GM12875 (cell line): ENCODE data around the gene SVIP.

ENCODE experiments used
- H3K4me3 ChIP-seq: one replicate; pipeline ENCODE4 v1.5.1; 2011; ENCODE audit warnings: low read depth, low read length, control low read depth
- CTCF ChIP-seq: IDR thresholded peaks from 2 replicates; pipeline ENCODE4 v1.5.1; 2011; ENCODE audit warnings: low read depth, mild to moderate bottlenecking, control low read depth, inconsistent platforms, low read length, moderate library complexity, borderline replicate concordance; ENCODE audit not compliant: insufficient read depth

SVIP gene

DNA sequence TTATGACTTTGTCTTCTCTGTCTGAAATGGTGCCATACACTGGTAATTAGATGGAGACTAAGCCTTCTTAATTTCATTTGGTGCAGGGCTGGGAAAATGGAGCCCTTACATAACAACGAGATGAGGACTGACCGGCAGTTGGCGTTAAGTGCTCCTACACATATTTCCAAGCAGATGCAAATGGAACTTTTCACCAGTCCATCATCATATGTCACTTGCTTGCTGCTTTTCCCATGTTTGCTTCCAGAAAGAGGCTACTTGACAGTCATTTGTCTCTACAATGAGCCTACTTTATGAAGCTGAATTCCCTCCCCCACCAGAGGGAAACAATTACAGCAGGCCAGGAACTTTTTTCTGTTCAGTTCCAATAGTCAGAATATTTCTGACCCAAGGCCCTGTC is 32.6 kb downstream of the SVIP start:
- TF ChIP-seq CTCF = no peak
- no peak overlapping the region for H3K4me3 ChIP-seq

GRCh38 chr11:22795914-22796313 is 33.7 kb downstream of the SVIP start:
- TF ChIP-seq CTCF = no peak
- no peak overlapping the region for H3K4me3 ChIP-seq

DNA sequence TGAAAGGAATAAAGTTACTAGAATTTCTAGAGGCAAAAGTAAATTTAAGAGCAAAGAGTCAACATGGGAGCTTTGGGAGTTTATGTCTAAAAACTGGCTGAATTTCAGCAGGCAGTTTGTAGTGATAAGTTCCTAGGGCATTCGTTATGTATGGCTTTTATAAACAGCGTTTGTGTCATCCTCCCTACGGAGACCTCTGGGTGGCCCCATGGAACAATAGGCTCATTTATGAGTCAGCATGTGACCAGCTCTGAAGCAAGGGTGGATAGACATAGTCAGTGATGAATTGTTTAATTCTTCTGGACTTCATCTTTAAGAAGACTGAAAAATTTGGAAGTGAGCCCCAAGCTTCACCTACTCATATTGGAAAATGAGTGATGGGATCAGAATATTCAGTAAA is 37.1 kb downstream of the SVIP start:
- no peak for TF ChIP-seq CTCF

DNA sequence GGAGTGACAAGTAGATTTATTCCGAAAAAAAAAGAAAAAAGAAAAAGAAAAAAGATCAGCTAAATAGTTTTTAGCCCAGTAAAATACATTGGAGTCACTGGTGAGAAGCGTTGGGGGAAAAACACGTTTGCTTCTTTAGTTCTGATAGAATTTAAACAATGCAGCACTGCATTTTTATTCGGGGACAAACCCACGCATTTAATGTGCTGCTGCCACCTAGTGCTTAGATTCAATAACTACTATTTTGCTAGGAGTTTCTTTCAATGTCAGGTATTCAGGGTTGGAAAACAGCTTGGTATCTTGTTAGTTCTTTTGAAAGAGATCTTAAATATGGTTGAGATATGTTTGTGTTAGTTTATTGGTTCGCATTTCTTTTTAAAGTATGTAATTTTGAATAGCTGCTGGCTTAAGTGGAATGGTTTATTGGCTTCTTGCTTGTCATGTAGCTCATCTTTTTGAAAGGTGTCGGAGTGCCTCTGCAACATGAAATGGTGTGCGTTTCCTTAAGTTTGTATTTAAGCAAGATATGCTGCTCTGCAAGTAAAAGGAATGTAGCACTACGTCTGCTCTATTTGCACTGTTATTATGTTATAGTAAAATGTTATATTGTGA is 41.9 kb downstream of the SVIP start:
- TF ChIP-seq CTCF = peak; percentile 50; the same call in 1 of the 2 replicates
- no peak overlapping the region for H3K4me3 ChIP-seq

More for the DNA sequence above, 37.1 kb downstream of the SVIP start:
- no peak overlapping the region for H3K4me3 ChIP-seq

DNA sequence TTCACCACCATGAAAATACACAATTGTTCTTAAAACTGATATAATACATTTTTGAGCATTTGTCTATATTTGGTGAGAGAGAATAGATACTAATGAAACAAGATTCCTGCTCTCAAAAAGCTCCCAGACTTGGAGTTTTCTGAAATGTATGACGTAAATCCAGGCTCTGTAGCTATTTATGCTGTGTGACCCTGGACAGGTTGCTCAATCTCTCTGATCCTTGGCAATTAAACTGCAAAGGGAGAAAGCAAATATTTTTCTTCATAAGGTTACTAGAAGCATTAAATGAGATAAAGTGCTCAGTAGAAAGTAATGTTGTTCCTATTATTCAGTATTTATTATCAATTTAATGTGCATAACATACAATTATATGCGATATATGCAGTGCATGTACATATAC is 42.5 kb downstream of the SVIP start:
- no peak overlapping the region for H3K4me3 ChIP-seq

GRCh38 chr11:22786475-22786874 is 43.1 kb downstream of the SVIP start:
- H3K4me3 ChIP-seq = no peak overlapping the region

More for the DNA sequence above, 42.5 kb downstream of the SVIP start:
- no peak for TF ChIP-seq CTCF

More at GRCh38 chr11:22786475-22786874, 43.1 kb downstream of the SVIP start:
- no peak for TF ChIP-seq CTCF
